Thyroid gland (tissue), 4 donors: ENCODE data around the gene MPZL1. TPM values are rescaled to one million over a fixed set of nuclear protein-coding genes. Genes with fewer than 3 reads are reported as not detected.

ENCODE experiments used
- DNase-seq, 2 donors: peaks; one replicate each; pipeline ENCODE4 v3.0.0-alpha.2; 2019
- H3K27ac ChIP-seq, 3 donors: fragments of 200-600 bp; sonication (generic); 1 replicate in 2 of 3; 2 replicates in 1 of 3; pipeline ENCODE4 v1.5.1; 2016 to 2019; ENCODE audit warnings: mild to moderate bottlenecking in 1 of 3, moderate library complexity in 1 of 3
- H3K27me3 ChIP-seq: fragments of 200-600 bp; sonication (generic); one replicate; pipeline ENCODE4 v1.5.1; 2019
- H3K36me3 ChIP-seq, 2 donors: fragments of 200-600 bp; sonication (generic); one replicate each; pipeline ENCODE4 v1.5.1; 2016 to 2019
- H3K4me1 ChIP-seq, 2 donors: fragments of 200-600 bp; sonication (generic); one replicate each; pipeline ENCODE4 v1.5.1; 2017 to 2019
- H3K4me3 ChIP-seq, 3 donors: fragments of 200-600 bp; sonication (generic); replicated peaks in 1 of 3; 1 replicate in 2 of 3; 2 replicates in 1 of 3; pipeline ENCODE4 v1.5.1; 2016; ENCODE audit warnings: mild to moderate bottlenecking in 1 of 3
- H3K9me3 ChIP-seq: fragments of 200-600 bp; sonication (generic); one replicate; pipeline ENCODE4 v1.5.1; 2017
- CTCF ChIP-seq, 6 experiments: fragments of 200-600 bp in 3 of 6; fragments of 450-650 bp in 3 of 6; sonication (generic) in 3 of 6; IDR thresholded peaks; one replicate each; pipeline ENCODE4 v1.5.1; 2016 to 2019; ENCODE audit warnings: antibody characterized with exemption in 6 of 6, mild to moderate bottlenecking in 2 of 6, inconsistent platforms in 1 of 6, moderate library complexity in 1 of 6
- POLR2A ChIP-seq, 2 donors: fragments of 450-650 bp; IDR thresholded peaks; one replicate each; pipeline ENCODE4 v1.6.1; 2017; ENCODE audit warnings: antibody characterized with exemption in 2 of 2, mild to moderate bottlenecking in 2 of 2, moderate library complexity in 1 of 2
- WGBS, 2 donors: methylation state at CpG; one replicate each; pipeline ENCODE4 v1.1.5; 2017; 5-methylcytosine and 5-hydroxymethylcytosine counted together
- intact Hi-C: fragments of 100-400 bp; cut with DNase I; formaldehyde crosslinking; loops from one replicate; pipeline ENCODE4 v1.15.1; 2023
- total RNA-seq, 4 donors: library from RNA; depleted of rRNA; stranded (reverse); fragments of >200 nt; gene quantifications; one replicate each; pipeline ENCODE4 v1.2.3, GENCODE V29; 2016

MPZL1 gene
- total RNA-seq, 4 donors from 2014 or later = 52.6 to 90.2 (median 61.8) TPM

GRCh38 chr1:167794043-167794442, 72.3 kb downstream of the MPZL1 start:
- Histone ChIP-seq H3K36me3 (peaks cover 0 to 5% of the 10 kb centered on the region in 2 donors), H3K27me3 (no peaks in the 10 kb centered on the region), H3K27ac (no peak overlapping the region), H3K4me3 (no peak overlapping the region), H3K4me1 (peaks cover 0 to 38% of the 10 kb centered on the region in 2 donors), H3K9me3 (no peaks in the 10 kb centered on the region)
- intact Hi-C loops = no loop called here
- no peak for TF ChIP-seq POLR2A (IDR thresholded peaks at IDR 0.05)
- no peak for TF ChIP-seq CTCF (IDR thresholded peaks at IDR 0.05)
- no peak for DNase-seq
- WGBS, 2 donors = 94 to 100% methylated on average over 1 of the region's 1 CpG

GRCh38 chr1:167795810-167796740, 74.3 kb downstream of the MPZL1 start:
- intact Hi-C loops = no loop called here
- H3K4me3 ChIP-seq = no peak overlapping the region

GRCh38 chr1:167797015-167797414, 75.2 kb downstream of the MPZL1 start:
- 1 to 3% methylated on average over 2 of the region's 2 CpGs for WGBS, 2 donors
- H3K36me3 ChIP-seq = no peaks in the 10 kb centered on the region
- TF ChIP-seq POLR2A (IDR thresholded peaks at IDR 0.05) (peak in 1 of 2 donors; percentile 66), CTCF (IDR thresholded peaks at IDR 0.05) (peak in 1 of 6 experiments; percentile 15)
- H3K27me3 ChIP-seq = no peaks in the 10 kb centered on the region
- intact Hi-C loops = no loop called here
- peak; percentile 93 for DNase-seq
- peak overlapping the region; percentile 67 to 76 (median 69) for H3K27ac ChIP-seq
- H3K4me3 ChIP-seq = no peak overlapping the region
- no peaks in the 10 kb centered on the region for H3K9me3 ChIP-seq
- peaks cover 0 to 30% of the 10 kb centered on the region in 2 donors for H3K4me1 ChIP-seq

More at GRCh38 chr1:167795810-167796740, 74.3 kb downstream of the MPZL1 start:
- Histone ChIP-seq H3K36me3 (no peaks in the 10 kb centered on the region), H3K27ac (peak overlapping the region; percentile 67 to 76 (median 69)), H3K9me3 (no peaks in the 10 kb centered on the region), H3K27me3 (no peaks in the 10 kb centered on the region), H3K4me1 (peaks cover 0 to 35% of the 10 kb centered on the region in 2 donors)
- peak in 1 of 2 donors; percentile 23 for DNase-seq
- TF ChIP-seq POLR2A (IDR thresholded peaks at IDR 0.05) (no peak), CTCF (IDR thresholded peaks at IDR 0.05) (no peak)
- WGBS, 2 donors = 65 to 66% methylated on average over 10 of the region's 10 CpGs

GRCh38 chr1:167798952-167799351, 77.2 kb downstream of the MPZL1 start:
- H3K27me3 ChIP-seq = no peaks in the 10 kb centered on the region
- 93 to 97% methylated on average over 4 of the region's 4 CpGs for WGBS, 2 donors
- H3K9me3 ChIP-seq = no peaks in the 10 kb centered on the region
- no peak overlapping the region for H3K4me3 ChIP-seq
- no peaks in the 10 kb centered on the region for H3K36me3 ChIP-seq
- DNase-seq = no peak
- peaks cover 0 to 30% of the 10 kb centered on the region in 2 donors for H3K4me1 ChIP-seq
- H3K27ac ChIP-seq = no peak overlapping the region
- TF ChIP-seq CTCF (IDR thresholded peaks at IDR 0.05) = no peak
- no peak for TF ChIP-seq POLR2A (IDR thresholded peaks at IDR 0.05)
- intact Hi-C loops = no loop called here

- no peak for DNase-seq
These were observed 78.0 kb downstream of the MPZL1 start for GRCh38 chr1:167799747-167800146.

More at GRCh38 chr1:167799747-167800146, 78.0 kb downstream of the MPZL1 start:
- no peaks in the 10 kb centered on the region for H3K9me3 ChIP-seq
- H3K27ac ChIP-seq = no peak overlapping the region
- H3K36me3 ChIP-seq = no peaks in the 10 kb centered on the region
- H3K4me1 ChIP-seq = peaks cover 0 to 30% of the 10 kb centered on the region in 2 donors
- 34 to 74% methylated on average over 4 of the region's 4 CpGs for WGBS, 2 donors
- H3K27me3 ChIP-seq = no peaks in the 10 kb centered on the region
- TF ChIP-seq CTCF (IDR thresholded peaks at IDR 0.05) = no peak
- TF ChIP-seq POLR2A (IDR thresholded peaks at IDR 0.05) = no peak
- intact Hi-C loops = loop anchor here (5.0 kb wide), 1 partner anchor 72 kb away; no protein-coding TSS in a partner anchor
- H3K4me3 ChIP-seq = no peak overlapping the region
